Stimulated activated CD4-positive, alpha-beta T cell treated with anti-CD3 and anti-CD28 coated beads, Interleukin-12 subunit alpha, Interleukin-12 subunit beta, amount 100 ng/mL, for 4 hours (primary cell): ENCODE measurements around the gene LARGE1.

ENCODE experiments used
- DNase-seq: peaks from one replicate; pipeline ENCODE4 v3.0.0-alpha.2; 2020

Gene LARGE1

DNA sequence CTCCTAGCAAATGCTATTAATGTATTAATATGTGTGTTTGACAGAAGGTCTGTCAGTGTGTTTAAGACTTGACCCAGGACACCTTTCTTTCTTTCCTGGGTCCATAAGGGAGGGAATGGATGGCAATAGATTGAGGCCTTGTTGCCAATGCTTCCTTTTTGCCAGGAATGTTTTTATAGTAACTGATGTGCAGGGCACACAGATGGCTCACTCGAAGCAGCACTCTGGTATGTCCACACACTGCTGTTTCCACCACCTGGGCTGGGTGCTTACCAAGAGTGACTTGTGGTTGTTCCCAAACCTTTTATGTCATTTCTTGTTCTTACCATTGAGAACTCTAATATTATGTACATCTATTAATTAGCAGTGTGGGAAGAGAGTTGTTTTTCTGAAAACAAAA, 465.2 kb downstream of the LARGE1 start:
- no peak for DNase-seq

DNA sequence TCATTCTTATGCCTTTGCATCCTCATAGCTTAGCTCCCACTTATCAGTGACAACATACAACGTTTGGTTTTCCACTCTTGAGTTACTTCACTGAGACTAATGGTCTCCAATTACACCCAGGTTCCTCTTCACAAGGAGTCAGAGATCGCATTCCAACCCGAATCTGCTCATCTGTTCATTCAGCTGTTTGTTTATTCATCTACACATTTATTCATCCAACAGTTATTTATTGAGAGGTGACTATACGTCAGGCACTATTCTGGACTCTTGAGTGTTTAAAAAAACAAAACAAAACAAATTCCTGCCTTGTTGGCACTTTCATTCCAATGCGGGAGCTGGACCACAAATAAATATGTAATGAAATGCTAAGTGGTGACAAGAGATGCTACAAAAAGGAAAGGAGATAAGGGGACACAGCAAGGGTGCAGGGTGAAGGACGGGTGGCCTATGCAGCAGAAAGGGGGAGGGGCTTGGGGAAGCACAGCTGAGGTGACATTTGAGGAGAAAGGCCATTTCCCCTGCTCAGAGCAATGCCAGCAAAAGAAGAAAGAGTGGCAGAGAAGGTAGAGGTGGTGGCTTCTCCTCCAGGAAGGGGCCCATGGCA, 468.3 kb downstream of the LARGE1 start:
- DNase-seq, result no peak

DNA sequence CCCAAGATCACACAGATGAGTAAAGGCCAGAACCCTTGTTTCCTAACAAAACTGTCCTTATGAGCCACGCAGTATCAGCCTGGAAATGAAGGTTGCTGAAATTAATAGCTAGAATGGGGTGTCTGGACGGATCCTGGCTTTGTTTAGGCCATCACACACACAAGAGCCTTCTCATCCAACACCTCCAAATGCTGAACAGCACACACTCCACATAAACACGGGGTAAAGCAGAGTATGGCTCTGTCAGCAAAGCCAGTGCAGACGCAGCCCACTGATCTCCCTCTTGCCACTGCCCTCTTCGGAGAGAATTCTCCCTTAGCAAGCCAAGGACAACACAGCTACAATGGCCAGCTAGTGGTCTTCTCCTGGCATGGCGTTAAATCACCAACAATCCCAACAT, 469.5 kb downstream of the LARGE1 start:
- DNase-seq, result no peak

DNA sequence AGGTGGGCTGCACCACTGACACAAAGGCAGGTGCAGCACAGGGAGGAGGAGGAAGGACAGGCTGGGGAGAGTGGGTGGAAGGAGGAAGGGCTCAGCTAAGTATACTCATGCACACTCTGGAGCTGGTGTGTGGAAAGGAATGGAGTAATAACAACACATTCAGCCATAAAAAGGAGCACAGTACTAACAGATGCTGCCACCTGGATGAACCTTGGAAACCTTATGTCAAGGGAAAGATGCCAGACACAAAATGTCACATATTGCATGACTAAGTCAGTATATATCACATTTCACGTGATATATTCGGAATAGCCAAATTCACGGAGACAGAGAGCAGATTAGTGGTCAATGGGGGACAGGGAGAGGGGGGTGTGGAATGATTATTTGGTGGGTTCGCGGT, 472.5 kb downstream of the LARGE1 start:
- no peak for DNase-seq

DNA sequence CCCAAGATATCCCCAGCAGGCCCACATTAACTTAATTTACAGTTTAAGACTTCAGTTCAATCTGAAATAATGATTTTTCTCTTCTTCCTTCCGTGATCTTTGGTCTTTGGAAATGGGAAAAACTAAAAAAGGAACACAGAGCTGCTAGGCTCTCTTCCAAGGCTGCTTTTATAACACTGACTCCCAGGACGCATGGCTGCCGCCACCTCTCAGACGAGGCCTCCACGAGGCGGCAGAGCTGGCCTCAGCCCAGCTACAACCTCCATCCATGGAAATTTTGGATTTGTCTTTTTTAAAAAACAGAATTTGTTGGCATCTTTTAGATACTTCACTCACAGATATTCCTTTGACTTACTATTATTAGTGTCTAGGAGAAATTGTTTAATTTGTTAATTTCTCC, 476.6 kb downstream of the LARGE1 start:
- no peak for DNase-seq

DNA sequence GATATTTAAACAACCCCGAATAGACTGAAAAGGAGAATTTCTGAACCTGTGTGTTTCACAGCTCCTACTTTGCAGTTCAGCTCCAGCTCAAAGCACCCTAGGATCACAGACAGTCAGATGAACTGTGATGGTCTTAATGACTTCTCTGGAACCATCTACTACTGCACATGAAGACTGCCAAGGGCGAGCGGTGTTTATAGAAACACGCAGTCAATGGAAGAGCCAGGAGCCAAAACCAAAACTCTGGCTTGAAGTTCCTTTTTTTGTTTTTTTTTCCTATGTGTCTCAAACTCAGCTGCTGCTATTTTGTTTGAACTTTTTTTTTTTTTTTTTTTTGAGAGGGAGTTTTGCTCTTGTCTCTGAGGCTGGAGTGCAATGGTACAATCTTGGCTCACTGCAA, 479.5 kb downstream of the LARGE1 start:
- no peak for DNase-seq

DNA sequence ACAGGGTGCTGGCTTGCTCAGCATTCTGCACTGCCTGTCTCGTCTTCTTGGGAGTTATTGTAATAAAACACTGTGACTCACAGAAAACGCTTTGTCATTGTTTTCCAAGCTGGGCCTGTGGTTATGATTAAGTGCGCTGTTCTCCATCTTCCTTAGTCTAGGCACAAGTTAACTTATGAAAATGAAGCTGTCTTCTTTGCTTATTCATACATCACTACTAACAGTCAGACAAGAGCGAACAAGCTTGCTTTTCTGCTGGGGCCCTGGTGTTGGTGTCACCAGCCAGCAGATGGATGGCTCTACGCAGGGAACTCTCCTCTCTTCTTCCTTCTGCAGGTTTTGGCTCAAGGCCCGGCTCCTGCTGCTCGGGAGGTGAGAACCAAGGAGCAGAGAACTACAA, 482.0 kb downstream of the LARGE1 start:
- no peak for DNase-seq

DNA sequence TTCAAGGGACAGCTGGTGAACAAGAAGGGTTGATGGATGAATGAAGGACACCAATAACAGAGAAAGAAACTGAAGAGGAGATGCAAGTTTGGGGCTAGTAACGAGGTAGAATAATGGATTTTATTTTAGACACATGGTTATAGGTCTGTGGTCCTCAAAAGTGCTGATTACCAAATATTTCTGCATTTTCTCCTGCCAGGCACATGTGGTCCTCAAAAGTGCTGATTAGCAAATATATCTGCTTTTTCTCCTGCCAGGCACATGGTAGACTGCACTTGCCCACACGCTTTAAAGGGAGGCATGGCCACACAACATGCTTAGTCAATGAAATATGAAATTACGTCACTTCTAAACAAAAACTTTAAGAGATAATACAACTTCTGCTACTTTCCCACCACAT, 489.0 kb downstream of the LARGE1 start:
- no peak for DNase-seq

DNA sequence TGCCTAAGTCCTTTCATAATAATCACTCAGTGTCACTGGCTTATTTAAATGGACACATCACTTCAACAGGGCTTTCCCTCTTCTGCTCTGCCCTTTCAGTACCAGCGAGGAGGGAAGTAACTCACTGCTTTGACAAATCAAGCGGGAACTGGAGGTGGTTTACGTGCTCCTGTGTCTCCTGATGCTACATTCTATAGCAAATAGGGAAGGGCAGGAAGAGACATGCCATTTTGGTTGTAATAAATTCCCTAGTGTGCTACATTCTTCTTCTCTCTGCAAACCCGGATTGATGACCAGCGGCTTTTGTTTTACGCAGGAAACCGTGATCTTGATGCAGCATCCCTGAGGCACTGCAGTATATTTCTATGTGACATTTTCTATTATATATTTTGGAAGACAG, 491.0 kb downstream of the LARGE1 start:
- DNase-seq, result no peak

DNA sequence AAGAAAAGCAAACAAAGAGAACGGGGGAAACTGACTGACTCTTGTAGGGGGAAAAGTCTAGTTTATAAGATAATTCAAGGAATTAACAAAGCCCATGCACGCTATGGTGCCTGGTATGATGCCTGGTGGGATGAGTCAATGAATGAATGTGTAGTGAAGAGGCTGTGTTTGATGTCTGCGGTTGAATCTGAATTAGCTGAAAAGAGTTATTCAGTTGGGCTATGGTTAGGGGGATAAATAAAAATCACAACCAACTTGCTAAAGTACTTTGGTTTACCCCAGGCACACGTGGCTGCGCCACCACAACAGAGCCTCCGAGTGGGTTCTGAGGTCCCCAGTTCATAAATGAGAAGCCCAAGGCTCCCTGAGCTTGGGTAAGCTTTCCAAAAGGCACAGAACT, 492.8 kb downstream of the LARGE1 start:
- DNase-seq, result no peak

DNA sequence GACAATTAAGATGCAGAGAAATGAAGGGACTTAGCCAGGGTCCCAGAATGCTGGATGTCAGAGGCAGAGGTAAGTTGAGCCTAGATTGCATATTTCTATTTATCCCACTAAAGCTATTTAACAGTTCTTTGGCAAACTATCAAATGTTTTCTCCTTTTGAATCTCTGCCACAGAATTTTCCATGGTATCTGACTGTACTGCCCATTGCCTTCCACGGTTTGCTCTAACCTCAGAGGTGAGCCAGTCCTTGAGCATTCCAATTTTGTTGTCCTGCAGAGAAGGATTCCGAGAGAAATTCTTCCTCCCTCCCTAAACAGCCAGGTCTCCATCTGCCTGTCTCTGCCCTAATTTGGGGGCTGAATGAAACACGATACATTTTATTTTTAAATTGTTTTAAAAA, 493.8 kb downstream of the LARGE1 start:
- no peak for DNase-seq

DNA sequence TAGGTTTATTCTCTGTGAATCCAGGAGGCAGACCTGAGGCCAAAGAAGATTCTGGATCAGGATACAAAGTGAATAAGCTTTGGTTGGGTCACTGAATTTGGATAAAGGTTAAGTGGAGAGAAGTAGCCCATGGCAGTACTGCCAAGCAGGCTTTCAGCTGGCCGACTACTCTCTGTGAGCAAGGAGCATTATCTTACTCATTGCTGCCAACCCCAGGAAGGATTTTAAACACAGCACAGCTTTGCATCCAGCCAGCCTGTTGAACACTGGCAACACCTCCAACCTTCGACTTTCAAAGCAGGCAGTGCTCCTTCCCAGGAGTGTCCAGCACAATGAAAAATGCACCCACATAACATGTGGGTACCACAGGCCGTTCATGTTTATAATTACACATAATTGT, 498.4 kb downstream of the LARGE1 start:
- no peak for DNase-seq

DNA sequence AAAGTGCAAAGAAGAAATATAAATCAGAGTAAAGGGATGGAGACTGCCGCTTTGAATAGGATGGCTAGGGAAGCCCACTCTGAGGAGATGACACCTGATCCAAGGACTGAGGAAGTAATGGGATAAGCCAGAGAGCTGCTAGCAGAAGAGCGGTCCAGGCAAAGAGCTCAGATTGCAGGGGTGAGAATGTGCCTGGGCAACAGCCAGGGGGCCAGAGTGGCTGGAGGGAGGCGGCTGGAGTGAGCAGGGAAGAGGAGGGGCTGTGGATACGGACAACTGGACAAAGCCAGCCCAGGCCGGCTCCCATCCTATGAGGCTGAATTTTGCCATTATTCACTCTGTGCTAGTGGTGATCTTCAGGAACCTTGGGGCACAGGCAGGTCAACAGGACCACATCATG, 501.8 kb downstream of the LARGE1 start:
- DNase-seq, result no peak

DNA sequence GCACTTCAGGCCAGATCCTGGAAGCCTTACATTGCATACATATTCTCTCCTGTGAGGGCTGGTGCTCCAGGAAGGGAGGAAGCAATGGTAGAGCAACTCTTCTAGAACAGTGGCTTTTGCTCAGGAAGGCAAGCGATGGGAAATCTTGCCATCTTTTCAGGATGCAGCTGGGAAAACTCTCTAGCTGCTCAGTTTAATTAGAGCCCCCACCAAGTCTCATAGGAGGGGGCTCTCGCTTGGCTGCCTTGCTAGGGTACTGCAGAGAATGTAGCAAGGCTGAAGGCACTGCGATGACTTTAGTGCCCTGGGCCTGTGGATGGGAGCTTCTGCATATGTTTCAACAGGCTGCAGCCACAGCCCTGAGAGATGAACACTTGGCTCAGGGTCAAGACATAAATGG, 504.9 kb downstream of the LARGE1 start:
- DNase-seq, result no peak

DNA sequence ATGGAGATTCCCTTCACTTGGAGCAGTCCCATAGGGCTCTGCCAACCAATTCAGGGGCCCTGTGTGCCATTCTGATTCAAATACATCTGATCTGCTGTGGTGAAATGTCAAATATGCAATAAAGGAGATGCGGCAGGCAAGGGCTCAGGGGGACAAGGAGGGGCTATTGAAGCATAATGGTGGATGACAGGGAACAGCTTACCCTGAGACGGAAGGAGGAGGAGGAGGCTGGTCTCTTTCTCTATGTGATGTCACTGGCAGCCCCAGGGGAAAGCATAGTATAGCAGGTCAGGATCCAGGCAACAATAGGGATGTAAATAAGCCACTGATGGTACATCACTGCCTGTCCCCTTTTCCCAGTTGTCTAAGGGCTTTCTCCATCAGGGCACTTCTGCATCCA, 511.2 kb downstream of the LARGE1 start:
- no peak for DNase-seq

DNA sequence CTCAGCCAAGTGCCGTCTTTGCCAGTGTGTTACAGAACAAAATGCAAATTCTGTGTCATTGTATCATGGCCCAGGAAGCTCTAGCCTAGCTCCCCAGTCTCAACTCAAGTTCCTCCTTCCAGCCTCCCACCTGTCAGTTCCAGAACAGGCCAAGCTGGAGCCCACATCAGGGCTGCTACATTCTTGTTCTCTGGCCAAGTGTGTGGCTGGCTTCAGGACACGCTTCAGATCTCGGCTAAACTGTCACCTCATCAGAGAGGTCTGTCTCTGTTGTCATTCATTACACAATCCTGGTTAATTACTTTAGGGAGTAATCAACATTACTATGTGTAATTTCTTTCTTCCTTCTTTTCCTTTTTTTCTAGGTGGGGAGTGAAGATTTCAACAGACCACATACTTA, 515.1 kb downstream of the LARGE1 start:
- DNase-seq, result no peak

DNA sequence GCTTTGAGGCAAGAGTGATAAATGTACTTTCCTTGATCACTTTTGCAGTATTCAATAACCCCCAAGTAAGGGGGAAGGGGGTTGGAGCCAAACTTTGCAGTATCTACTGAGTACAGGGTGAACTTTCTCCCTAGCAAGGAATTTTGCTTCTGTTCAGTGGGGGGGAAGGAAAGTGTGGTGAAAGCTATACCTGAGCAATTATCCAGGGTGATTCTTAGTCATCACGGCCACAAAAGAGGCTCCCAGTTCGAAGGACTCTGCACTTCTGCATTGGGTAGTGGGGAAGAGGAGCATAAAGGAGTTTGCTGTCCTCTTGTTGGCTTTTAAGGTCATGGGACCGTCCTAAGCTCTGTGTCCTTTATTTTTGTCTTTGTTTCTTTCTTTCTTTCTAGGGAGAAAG, 515.6 kb downstream of the LARGE1 start:
- DNase-seq, result no peak

DNA sequence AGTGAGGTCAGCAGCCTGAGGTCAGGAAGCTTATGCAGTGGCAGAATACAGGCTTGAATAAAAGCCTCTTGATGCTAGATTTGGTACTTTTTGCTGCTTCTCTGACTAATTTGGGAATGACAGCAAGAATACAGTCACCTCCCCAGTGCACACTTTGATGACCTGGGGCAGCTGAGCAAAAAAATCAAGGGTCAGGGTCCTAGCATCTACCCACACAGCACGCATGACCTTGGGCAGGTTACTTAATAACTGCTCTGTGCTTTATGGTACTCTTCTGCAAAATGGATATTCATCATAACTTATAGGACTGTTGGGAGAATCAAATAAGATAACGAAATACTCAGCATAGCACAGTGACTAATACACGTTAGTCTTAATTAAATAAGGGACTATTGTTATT, 518.0 kb downstream of the LARGE1 start:
- DNase-seq, result no peak

DNA sequence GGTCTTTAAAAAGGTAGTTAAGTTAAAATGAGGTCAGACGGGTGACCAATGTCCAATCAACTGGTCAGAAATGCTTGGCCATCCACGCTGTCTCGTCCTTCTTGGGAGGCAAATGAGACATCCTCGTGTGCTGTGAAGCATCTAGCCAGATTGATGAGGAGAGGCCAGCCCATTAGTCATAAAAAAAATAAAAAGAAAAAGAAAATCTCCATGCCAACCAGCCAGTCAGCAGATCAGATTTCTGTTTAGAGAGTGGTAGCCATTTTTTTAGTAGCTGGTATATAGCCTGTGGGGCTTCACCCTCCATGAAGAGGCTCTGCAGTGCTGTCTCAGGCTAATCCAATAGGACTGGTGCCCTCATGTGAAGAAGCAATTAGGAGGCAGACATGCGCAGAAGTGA, 519.0 kb downstream of the LARGE1 start:
- DNase-seq, result no peak

DNA sequence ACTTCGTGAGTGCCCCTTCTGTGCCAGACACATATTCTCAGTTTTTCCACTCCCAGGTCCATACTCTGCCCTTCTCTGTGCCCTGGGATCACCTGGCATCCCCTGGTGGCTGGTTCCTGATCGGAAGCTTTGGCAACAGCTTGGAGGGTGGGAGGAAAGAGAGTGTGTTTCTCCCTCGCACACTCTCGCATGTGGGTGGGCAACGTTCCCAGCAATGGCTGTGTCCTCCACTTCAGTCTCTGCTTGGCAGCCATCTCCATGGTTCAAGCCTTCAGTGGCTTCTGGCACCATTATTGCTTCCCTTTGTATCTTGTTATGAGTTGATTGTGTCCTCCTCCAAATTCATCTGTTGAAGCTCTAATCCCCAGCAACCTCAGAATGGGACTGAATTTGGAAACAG, 519.4 kb downstream of the LARGE1 start:
- no peak for DNase-seq

DNA sequence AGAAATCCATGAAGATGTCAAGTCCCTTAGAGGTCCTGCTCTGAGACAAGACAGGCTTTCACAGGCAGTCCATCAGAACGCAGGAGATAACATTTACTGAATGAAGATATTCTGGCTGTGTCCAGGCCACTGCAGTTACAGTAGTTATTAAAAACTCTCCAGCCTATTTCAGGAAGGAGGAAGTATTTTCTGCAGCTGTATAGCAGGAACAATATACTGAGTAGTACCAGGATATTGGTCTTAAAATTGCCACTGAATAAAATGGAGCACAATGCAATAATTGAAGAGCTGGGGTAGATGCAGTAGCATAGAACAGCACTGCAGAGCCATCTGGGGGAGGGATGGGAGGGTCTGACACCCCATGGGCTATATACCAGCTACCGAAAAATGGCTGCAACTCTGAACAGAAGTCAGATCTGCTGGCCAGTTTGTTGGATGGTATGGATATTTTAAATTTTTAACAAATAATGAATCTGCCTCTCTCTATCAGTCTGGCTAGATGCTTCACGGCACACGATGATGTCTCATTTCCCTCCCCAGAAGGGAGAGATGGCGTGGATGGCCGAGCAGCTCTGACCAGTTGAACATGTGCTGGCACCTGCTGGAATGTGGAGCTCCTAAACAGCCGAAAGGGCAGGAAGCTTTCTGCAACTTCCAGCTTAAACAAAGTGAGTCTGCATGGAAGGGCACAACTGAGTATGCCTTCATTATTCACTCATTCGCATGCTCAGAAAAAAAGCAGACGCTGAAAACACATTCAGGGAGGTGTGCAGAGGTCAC, 520.0 kb downstream of the LARGE1 start:
- DNase-seq, result no peak

DNA sequence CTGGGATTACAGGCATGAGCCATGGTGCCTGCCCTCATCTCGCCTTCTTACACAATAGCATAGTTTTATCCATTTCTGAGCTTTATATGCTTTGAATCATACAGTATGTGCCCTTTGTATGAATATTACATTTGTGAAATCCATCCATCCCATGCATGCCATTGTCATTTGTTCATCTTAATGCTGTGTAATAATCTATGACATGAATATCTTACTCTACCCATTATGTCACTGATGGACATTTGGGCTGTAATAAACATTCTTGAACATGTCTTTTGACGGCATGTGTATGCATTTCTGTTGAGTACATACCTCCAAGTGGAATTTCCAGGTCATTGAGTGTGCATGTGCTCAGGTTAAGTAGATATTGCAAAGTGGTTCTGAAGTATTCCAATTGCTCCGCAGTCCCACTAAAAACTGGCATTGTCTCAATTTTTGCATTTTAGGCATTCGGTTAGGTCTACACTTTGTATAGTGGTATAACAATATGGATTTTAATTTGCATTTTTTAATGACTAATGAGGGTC, 522.8 kb downstream of the LARGE1 start:
- DNase-seq, result no peak

DNA sequence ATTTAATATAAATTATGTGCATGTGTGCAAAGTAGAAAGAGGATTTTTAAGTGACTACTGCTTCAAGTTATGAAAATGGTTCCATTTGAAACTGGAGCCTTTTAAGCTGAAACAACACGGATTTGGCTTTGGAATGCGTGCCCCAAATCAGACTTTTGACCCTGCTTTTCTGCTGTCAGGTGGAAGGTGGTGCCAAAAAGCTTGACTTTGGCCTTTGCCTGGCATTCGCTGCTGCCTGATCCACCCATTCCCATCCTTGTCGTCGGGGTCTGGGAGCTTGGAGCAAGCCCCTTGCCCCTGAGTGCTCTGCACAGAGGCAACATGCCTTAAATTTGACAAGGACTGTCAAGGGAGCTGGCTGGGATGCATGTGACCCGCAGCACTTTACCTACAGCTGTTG, 526.8 kb downstream of the LARGE1 start:
- DNase-seq, result no peak

DNA sequence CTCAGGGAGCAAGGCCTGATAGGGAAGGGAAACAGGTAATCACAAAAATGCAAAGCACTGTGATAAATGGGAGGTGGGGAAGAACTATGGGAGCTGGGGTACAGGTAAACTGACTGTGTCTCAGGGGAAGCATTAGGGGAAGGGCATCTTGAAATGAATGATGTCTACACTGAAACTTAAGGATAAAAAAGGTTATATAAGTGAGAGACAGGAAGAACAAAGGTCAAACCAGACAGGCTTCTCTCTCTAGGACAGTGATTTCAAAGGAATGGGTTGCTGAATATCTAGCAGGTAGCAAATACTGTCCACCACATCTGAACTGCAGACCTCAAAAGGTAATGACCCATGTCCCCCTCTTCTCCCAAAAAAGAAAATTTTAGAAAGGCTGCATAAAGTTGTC, 529.0 kb downstream of the LARGE1 start:
- no peak for DNase-seq

DNA sequence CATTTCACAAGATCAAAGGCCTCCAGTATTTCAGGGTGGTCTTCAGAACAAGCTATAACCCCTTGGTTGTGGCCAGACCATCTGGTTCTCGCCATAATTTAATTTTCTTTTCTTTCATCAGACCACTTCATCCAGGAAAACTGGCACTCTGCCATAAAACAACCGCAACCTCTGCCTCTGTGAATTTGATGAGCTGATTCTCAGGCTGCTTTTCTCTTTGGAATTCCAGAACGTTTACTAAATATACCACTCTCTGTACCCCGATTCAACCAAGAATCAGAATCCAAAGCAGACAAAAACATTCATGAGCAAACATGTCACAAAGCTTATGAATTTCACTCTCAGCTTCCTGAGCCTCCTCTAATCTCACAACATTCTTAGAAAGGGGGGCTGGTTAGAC, 530.3 kb downstream of the LARGE1 start:
- DNase-seq, result no peak
